GM12892 (cell line): Measurements from ENCODE around the gene CCL21.

ENCODE experiments used
- POLR2A ChIP-seq: IDR thresholded peaks from 2 replicates; pipeline ENCODE4 v1.6.1; 2011; ENCODE audit warnings: low read depth, low read length, control low read depth
- POLR2AphosphoS5 ChIP-seq: IDR thresholded peaks from 2 replicates; pipeline ENCODE4 v1.6.1; 2011; ENCODE audit warnings: low read depth, low read length, control low read depth
- TAF1 ChIP-seq: IDR thresholded peaks from 2 replicates; pipeline ENCODE4 v1.6.1; 2011; ENCODE audit warnings: low read depth, mild to moderate bottlenecking, control low read depth, low read length, borderline replicate concordance

DNA sequence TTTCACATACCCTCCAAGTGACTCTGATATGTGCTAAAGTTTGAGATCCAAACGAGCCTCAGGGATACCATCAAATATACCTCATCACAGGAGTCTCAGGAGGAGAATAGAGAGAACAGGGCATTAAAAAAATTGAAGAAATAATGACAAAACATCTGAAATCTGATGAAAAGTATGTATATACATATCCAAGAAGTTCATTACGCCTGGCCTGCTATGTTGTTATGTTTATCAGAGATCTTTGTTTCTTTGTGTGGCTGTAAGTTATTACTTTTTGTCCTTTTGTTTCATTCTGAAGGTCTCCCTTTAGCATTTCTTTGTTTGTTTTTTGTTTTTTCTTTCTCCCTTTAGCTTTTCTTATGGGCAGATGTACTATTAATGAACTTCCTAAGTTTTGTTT lies 16.4 kb downstream of the CCL21 start:
- TF ChIP-seq POLR2A, result no peak
- no peak for TF ChIP-seq POLR2AphosphoS5
- TF ChIP-seq TAF1, result no peak
